Calu3 (cell line): ENCODE results near the gene CCT8L2. TPM values are rescaled to one million over a fixed set of nuclear protein-coding genes. Genes with fewer than 3 reads are reported as not detected.
"Not testable (repeated sequence)": the region's sequence is repeated elsewhere in the genome, so short reads cannot be mapped to it uniquely, and the experiment has no call there.

ENCODE experiments used
- Bru-seq: library from RNA; stranded (reverse); fragments of 400-500 nt; gene quantifications from one replicate; lab custom pipeline; 2021; lab: Mats Ljungman, UMichigan
- BruChase-seq, 2 experiments: library from RNA; stranded (reverse); fragments of 400-500 nt; gene quantifications; one replicate each; lab custom pipeline; 2021; lab: Mats Ljungman, UMichigan
- BruUV-seq: library from RNA; stranded (reverse); fragments of 400-500 nt; replicated peaks from 2 replicates; lab custom pipeline; 2021; lab: Mats Ljungman, UMichigan
- CTCF ChIA-PET: fragments of 300-600 bp; sonication (Branson Sonifier 250); formaldehyde crosslinking; loops from one replicate; lab custom pipeline; 2022; ENCODE audit warnings: antibody characterized with exemption; lab: Charles Lee
- DNase-seq: peaks from one replicate; pipeline ENCODE4 v3.0.0; 2022
- H3K27ac Mint-ChIP-seq: one replicate; pipeline ENCODE4 v1.8.0; 2022; ENCODE audit warnings: mixed read lengths; ENCODE audit not compliant: unreplicated experiment
- H3K27me3 Mint-ChIP-seq: one replicate; pipeline ENCODE4 v1.8.0; 2022; ENCODE audit warnings: mixed read lengths; ENCODE audit not compliant: unreplicated experiment
- H3K36me3 Mint-ChIP-seq: one replicate; pipeline ENCODE4 v1.8.0; 2022; ENCODE audit warnings: mild to moderate bottlenecking, moderate library complexity, mixed read lengths; ENCODE audit not compliant: insufficient read depth, unreplicated experiment
- H3K4me1 Mint-ChIP-seq: one replicate; pipeline ENCODE4 v1.8.0; 2022; ENCODE audit warnings: mild to moderate bottlenecking, low read depth, mixed read lengths; ENCODE audit not compliant: unreplicated experiment
- H3K4me3 Mint-ChIP-seq: one replicate; pipeline ENCODE4 v1.8.0; 2022; ENCODE audit warnings: mild to moderate bottlenecking, low read depth, moderate library complexity, mixed read lengths; ENCODE audit not compliant: unreplicated experiment
- H3K9me3 Mint-ChIP-seq: one replicate; pipeline ENCODE4 v1.8.0; 2022; ENCODE audit warnings: low read depth, mixed read lengths; ENCODE audit not compliant: unreplicated experiment
- intact Hi-C: fragments of 100-400 bp; cut with micrococcal nuclease; formaldehyde crosslinking; loops from one replicate; pipeline ENCODE4 v1.10.0; 2022; ENCODE audit not compliant: unreplicated experiment
- long read RNA-seq: library from polyadenylated mRNA; stranded (forward); transcript quantifications from one replicate; pipeline ENCODE4 v2.0.0, GENCODE V29; 2022
- total RNA-seq: library from RNA; stranded (reverse); gene quantifications from 2 replicates; pipeline ENCODE4 v1.2.3, GENCODE V29; 2022

Gene CCT8L2, protein sequence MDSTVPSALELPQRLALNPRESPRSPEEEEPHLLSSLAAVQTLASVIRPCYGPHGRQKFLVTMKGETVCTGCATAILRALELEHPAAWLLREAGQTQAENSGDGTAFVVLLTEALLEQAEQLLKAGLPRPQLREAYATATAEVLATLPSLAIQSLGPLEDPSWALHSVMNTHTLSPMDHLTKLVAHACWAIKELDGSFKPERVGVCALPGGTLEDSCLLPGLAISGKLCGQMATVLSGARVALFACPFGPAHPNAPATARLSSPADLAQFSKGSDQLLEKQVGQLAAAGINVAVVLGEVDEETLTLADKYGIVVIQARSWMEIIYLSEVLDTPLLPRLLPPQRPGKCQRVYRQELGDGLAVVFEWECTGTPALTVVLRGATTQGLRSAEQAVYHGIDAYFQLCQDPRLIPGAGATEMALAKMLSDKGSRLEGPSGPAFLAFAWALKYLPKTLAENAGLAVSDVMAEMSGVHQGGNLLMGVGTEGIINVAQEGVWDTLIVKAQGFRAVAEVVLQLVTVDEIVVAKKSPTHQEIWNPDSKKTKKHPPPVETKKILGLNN
- total RNA-seq (not detected in 2 replicates), Bru-seq, nascent RNA (not detected), BruChase-seq, experiment 1, labeled RNA remaining after a 6-hour chase (not detected), BruChase-seq, experiment 2, labeled RNA remaining after a 2-hour chase (not detected)
- long read RNA-seq = 0 reads

DNA sequence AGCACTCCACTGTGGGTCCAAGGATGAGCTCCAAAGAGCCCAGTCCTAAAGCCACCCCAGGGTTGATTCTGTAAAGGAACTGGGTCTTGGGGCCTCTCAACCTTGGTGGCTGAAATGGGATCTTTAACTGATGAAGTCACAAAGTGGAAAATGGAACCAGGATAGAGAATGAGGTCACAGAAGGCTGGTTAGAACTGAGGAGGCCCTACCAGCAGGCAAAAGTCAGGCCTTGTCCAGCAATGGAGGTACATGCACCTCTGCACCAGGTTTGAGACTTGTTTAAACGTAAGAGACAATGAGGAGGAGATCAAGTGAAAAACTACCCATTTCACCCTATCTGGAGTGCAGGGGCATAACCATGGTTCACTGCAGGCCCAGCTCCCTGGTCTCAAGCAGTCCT lies at the start of gene CCT8L2:
Gene CCT8L2 (minus strand): TSS at position 101 of the 400 bp plus-strand sequence. CDS start 260 bp downstream, outside the sequence.
- DNase-seq, BruUV-seq, H3K27ac Mint-ChIP-seq, H3K27me3 Mint-ChIP-seq, intact Hi-C loops, H3K4me1 Mint-ChIP-seq, H3K4me3 Mint-ChIP-seq, H3K36me3 Mint-ChIP-seq: not testable (repeated sequence)
- CTCF ChIA-PET = interaction anchor here (0.6 kb wide), 1 partner anchor 31 kb away, joined by 7 read pairs; no protein-coding TSS in a partner anchor
- peaks cover 12% of the 10 kb centered on the region for H3K9me3 Mint-ChIP-seq

DNA sequence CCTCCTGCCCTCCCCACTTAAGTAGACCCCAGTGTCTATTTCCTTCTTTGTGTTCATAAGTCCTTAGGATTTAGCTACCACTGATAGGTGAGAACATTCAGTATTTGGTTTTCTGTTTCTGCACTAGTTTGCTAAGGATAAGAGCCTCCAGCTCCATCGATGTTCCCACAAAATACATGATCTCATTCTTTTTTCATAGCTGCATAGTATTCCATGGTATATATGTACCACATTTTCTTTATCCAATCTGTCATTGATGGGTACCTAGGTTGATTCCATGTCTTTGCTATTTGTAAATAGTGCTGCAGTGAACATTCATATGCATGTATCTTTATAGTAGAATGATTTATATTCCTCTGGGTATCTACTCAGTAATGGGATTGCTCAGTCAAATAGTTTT lies 42.8 kb upstream of the CCT8L2 start:
- H3K4me1 Mint-ChIP-seq, H3K4me3 Mint-ChIP-seq, H3K27me3 Mint-ChIP-seq, H3K9me3 Mint-ChIP-seq, H3K27ac Mint-ChIP-seq, BruUV-seq, CTCF ChIA-PET, H3K36me3 Mint-ChIP-seq, DNase-seq, intact Hi-C loops: not testable (repeated sequence)

DNA sequence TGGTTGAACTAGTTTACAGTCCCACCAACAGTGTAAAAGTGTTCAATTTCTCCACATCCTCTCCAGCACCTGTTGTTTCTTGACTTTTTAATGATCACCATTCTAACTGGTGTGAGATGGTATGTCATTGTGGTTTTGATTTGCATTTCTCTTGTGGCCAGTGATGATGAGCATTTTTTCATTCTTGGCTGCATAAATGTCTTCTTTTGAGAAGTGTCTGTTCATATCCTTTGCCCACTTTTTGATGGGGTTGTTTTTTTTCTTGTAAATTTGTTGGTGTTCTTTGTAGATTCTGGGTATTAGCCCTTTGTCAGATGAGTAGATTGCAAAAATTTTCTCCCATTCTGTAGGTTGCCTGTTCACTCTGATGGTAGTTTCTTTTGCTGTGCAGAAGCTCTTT lies 41.5 kb upstream of the CCT8L2 start:
- H3K27me3 Mint-ChIP-seq, BruUV-seq, intact Hi-C loops, H3K4me3 Mint-ChIP-seq, H3K36me3 Mint-ChIP-seq, H3K4me1 Mint-ChIP-seq, H3K9me3 Mint-ChIP-seq, H3K27ac Mint-ChIP-seq, DNase-seq, CTCF ChIA-PET: not testable (repeated sequence)

DNA sequence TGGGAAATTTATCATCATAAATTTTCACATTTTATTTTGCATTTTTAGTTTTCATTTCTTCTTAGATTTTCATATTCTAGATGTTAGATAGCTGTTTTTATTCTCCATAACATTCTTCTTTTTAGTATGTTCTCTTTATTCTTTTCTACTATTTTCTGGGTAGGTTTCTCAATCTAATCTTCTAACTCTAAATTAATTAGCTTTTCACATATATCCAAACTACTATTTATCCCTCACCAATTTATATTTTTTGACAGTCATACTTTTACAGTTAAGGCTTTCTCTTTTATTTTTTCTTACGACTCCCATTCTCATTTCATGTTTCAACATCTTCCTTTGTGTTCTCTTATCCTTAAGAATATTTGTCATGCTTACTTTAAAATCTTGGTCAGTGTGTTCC lies 35.9 kb upstream of the CCT8L2 start:
- DNase-seq, intact Hi-C loops, H3K4me1 Mint-ChIP-seq, H3K27ac Mint-ChIP-seq, H3K36me3 Mint-ChIP-seq, H3K9me3 Mint-ChIP-seq, BruUV-seq, CTCF ChIA-PET, H3K27me3 Mint-ChIP-seq, H3K4me3 Mint-ChIP-seq: not testable (repeated sequence)

DNA sequence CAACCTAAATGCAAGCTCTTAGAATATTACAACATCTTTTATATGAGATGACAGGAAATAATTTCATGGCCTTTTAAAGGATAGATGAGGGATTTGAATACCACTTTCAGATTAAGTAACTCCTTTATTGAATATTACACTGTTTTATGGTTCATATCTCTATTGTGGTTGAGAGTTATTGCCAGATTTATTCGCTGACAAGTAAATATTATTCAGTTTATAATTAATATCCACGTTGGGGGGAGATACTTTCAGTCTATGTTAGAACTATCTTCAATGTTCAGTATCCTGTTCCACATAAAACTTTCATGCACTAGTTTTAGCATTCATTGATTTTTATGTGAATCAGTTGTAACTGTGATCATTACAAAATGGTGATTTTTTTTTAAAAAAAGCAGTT lies 32.4 kb upstream of the CCT8L2 start:
- H3K4me3 Mint-ChIP-seq, intact Hi-C loops, CTCF ChIA-PET: not testable (repeated sequence)

DNA sequence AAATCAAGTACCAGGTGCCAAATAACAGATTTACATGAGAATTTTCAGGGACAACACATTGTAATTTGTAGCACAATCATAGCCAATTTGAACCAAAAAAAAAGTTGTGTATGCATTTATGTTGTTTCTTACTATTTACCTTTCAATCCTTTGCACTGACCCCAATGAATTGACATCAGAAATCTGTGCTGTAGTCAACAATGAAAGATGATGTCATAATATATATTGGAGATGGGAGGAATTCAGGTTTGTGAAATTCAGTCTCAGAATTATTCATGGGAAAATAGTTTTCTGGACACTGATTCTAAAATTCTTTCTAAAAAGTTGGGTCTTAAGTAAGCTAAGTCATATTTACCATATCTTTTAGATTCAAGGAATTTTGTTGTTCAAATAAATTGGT lies 31.0 kb upstream of the CCT8L2 start:
- H3K36me3 Mint-ChIP-seq, H3K27me3 Mint-ChIP-seq, BruUV-seq, CTCF ChIA-PET, DNase-seq, H3K4me1 Mint-ChIP-seq, H3K27ac Mint-ChIP-seq, intact Hi-C loops, H3K9me3 Mint-ChIP-seq, H3K4me3 Mint-ChIP-seq: not testable (repeated sequence)

More for the DNA sequence above, 32.4 kb upstream of the CCT8L2 start:
- not testable (repeated sequence) for H3K27ac Mint-ChIP-seq, H3K27me3 Mint-ChIP-seq, H3K4me1 Mint-ChIP-seq, H3K9me3 Mint-ChIP-seq, BruUV-seq, H3K36me3 Mint-ChIP-seq, DNase-seq

DNA sequence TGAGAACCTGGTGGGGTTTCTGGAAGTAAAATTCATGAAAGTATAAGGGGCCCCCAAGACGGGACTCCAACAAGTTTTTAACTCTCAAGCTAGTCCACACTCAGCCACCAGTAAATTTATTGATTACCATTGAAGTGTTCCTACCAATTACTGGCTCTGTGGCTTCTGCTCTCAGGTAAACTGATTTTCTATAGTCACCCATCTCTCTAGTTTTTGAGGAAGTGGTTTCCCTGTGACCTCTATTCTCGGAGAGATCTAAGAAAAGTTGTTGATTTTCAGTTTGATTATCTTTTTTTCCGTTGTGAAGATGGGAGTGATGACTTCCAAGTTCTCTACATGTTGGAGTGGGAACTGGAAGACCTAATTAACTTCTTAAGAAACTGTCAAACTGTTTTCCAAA lies 24.9 kb upstream of the CCT8L2 start:
- CTCF ChIA-PET, H3K4me1 Mint-ChIP-seq, DNase-seq, intact Hi-C loops, BruUV-seq, H3K27me3 Mint-ChIP-seq, H3K27ac Mint-ChIP-seq, H3K36me3 Mint-ChIP-seq, H3K4me3 Mint-ChIP-seq: not testable (repeated sequence)
- H3K9me3 Mint-ChIP-seq = peaks cover 12% of the 10 kb centered on the region

DNA sequence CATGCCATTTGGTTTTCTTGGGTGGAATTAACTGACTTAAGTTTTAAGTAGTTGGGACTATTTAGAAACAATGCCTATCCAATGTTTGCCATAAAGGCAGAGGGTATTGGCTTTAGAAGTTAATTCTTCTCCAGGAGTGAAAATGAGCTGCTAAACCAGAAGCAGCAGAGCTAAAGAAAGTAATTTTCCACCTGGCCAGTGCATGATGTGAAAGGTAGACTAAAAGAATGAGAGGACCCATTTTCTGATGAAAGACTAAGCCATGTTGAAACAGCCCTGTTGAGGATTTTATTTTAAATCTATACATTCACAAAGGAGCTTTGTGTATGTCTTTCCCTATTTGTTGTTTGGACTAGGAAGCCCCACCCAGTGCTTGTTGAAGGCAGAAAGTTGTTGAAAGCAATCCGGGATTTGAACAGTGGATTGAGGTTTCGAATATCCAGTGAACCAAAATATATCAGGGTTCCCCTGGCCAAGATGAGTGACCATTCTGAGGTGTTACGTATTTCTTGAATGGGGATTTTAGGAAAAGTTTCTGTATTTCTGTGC lies 23.9 kb upstream of the CCT8L2 start:
- DNase-seq, H3K27me3 Mint-ChIP-seq, BruUV-seq, intact Hi-C loops, H3K36me3 Mint-ChIP-seq, CTCF ChIA-PET, H3K4me3 Mint-ChIP-seq, H3K27ac Mint-ChIP-seq, H3K4me1 Mint-ChIP-seq: not testable (repeated sequence)
- H3K9me3 Mint-ChIP-seq = peaks cover 16% of the 10 kb centered on the region

DNA sequence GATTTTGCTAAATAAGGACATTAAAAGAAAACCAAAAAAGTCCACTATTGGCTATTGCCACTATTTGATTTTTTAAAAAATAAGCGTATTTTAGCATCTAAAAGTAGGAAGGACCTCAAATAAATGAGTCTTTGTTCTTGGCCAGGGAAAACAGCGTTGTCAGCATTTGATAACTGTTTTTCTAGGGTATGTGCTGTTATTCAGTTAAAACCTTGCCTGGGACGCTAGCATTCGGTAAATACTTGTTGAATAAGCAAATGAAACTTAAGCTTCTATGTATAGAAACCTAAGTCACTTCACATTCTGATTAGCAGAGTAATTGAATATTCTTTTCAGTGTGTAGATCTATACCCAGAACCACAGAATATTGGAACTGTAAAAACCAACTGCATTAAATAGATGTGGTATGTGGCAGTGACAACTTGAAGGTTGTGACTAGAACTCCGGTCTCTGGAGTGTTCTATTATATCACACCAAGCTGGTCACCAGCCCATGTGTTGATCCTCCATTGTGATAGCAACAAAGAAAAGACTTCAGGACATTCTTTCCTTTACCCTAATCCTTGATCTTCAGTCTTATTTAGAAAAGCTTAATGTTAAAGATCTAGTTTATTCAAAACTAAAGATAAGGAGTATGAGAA lies 23.1 kb upstream of the CCT8L2 start:
- H3K4me1 Mint-ChIP-seq, DNase-seq, CTCF ChIA-PET, H3K36me3 Mint-ChIP-seq, H3K27me3 Mint-ChIP-seq, H3K27ac Mint-ChIP-seq, intact Hi-C loops, H3K4me3 Mint-ChIP-seq, BruUV-seq: not testable (repeated sequence)
- peaks cover 16% of the 10 kb centered on the region for H3K9me3 Mint-ChIP-seq
